Stimulated activated naive B cell treated with anti-CD40 and anti-IgM and Interleukin-4, amounts not matched to agents 10 μg/mL and 1 μg/mL and 100 μg/mL, for 72 hours (primary cell): Measurements from ENCODE around the gene MAN2B2.

Experiments
- ATAC-seq, 2 donors: fragments of 150-1000 bp; cut with Tn5 transposase; replicated peaks; 2 replicates each; pipeline ENCODE4 v1.10.0; 2021; ENCODE audit warnings: moderate library complexity in 1 of 2
- DNase-seq: peaks from one replicate; pipeline ENCODE4 v3.0.0; 2021
- H3K27ac Mint-ChIP-seq: one replicate; pipeline ENCODE4 v1.8.0; 2022; ENCODE audit warnings: mild to moderate bottlenecking, mixed read lengths
- H3K27me3 Mint-ChIP-seq, 2 donors: one replicate each; pipeline ENCODE4 v1.8.0; 2022; ENCODE audit warnings: mixed read lengths in 2 of 2
- H3K36me3 Mint-ChIP-seq, 2 donors: one replicate each; pipeline ENCODE4 v1.8.0; 2022; ENCODE audit warnings: mixed read lengths in 2 of 2, mild to moderate bottlenecking in 1 of 2
- H3K4me1 Mint-ChIP-seq, 2 donors: one replicate each; pipeline ENCODE4 v1.8.0; 2022; ENCODE audit warnings: mixed read lengths in 2 of 2, mild to moderate bottlenecking in 1 of 2
- H3K4me3 Mint-ChIP-seq, 2 donors: one replicate each; pipeline ENCODE4 v1.8.0; 2022; ENCODE audit warnings: mild to moderate bottlenecking in 2 of 2, mixed read lengths in 2 of 2, moderate library complexity in 1 of 2
- H3K9me3 Mint-ChIP-seq, 2 donors: one replicate each; pipeline ENCODE4 v1.8.0; 2022; ENCODE audit warnings: mixed read lengths in 2 of 2, mild to moderate bottlenecking in 1 of 2

The MAN2B2 gene

DNA sequence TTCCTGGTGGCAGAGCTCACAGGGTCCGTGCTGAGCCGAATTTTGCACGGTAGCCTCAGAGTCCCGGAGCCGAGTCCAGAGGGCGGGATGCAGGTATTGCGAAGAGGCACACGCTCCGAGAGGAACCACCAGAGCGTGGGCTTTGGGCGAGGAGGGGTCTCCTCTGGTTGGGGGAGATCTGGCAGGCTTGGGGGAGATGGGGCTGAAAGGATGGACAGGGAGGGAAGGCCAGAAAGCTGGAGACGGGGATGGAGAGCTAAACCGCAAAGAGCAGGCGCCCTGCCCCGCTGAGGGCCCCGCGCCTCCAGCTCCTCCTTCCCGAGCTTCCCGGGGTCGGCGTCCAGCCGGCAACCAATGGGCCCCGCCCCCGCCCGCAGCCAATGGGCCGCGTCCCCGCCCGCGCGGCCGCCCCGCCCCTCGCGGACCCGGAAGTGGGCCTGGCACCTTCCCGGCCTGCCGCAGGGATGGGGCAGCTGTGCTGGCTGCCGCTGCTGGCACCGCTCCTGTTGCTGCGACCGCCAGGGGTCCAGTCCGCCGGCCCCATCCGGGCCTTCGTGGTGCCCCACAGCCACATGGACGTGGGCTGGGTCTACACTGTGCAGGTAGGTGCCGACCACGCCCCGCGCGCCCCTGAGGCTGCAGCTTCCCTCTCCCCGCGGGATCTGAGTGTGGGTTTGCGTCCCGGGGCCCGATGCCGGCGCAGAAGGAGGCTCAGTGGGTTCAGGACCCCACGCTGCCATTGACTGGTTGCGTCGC is at the start of gene MAN2B2:
Gene MAN2B2, plus strand, starts transcription at position 443 of the 756 bp plus-strand sequence. Its CDS starts 22 bp downstream, at position 465.
- peak; percentile 76 for DNase-seq
- H3K36me3 Mint-ChIP-seq, result peaks cover 21 to 29% of the 10 kb centered on the region in 2 donors
- ATAC-seq, result peak; percentile 94 to 96
- peaks cover 6% of the 10 kb centered on the region in 2 donors for H3K9me3 Mint-ChIP-seq
- peak within 1 kb of the TSS; percentile 94 for H3K27ac Mint-ChIP-seq
- H3K27me3 Mint-ChIP-seq, result peaks cover 5 to 13% of the 10 kb centered on the region in 2 donors
- H3K4me3 Mint-ChIP-seq, result peak within 1 kb of the TSS; percentile 91 to 92
- H3K4me1 Mint-ChIP-seq, result peaks cover 9 to 19% of the 10 kb centered on the region in 2 donors

DNA sequence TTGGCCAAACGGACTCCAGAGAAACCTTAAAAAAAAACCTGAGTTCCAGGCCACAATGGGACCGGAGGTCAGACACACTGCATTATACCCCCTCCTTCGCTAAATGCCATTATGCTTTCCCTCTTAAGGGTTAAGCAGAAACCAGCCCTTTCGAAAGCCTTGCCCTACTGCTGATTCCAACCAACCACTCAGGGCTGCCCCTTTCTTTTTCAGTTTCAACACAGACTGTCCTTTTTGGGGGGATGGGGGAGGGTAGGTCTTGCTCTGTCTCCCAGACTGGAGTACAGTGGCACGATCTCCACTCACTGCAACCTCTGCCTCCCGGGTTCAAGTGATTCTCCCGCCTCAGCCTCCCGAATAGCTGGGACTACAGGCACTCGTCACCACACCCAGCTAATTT is 49.5 kb upstream of the MAN2B2 start:
- H3K9me3 Mint-ChIP-seq, result no peaks in the 10 kb centered on the region
- peaks cover 0 to 6% of the 10 kb centered on the region in 2 donors for H3K27me3 Mint-ChIP-seq
- no peak for DNase-seq
- no peaks in the 10 kb centered on the region for H3K36me3 Mint-ChIP-seq
- no peaks in the 10 kb centered on the region for H3K4me1 Mint-ChIP-seq
- H3K4me3 Mint-ChIP-seq, result no peak overlapping the region
- no peak for ATAC-seq
- no peak overlapping the region for H3K27ac Mint-ChIP-seq

DNA sequence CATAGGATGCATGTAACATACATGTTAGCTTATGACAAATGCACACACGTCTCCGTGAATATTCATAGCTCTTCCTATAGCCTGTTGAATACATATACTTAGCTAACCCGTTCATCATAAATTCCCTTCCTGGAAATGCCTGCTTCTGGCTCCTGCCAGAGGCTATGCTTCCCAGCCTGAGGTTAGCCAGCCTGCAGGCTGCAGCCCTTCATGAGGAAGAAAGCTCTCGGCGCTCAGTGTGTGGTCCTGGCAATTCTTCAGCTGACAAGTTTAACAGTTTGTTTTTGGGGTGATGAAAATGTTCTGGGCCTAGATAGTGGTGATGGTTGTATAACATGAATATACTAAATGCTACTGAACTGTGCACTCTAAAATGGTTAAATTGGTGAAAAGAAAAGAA is 48.8 kb upstream of the MAN2B2 start:
- no peak for DNase-seq
- no peak overlapping the region for H3K27ac Mint-ChIP-seq
- no peak overlapping the region for H3K4me3 Mint-ChIP-seq
- no peaks in the 10 kb centered on the region for H3K36me3 Mint-ChIP-seq
- peaks cover 0 to 6% of the 10 kb centered on the region in 2 donors for H3K27me3 Mint-ChIP-seq
- no peaks in the 10 kb centered on the region for H3K9me3 Mint-ChIP-seq
- H3K4me1 Mint-ChIP-seq, result no peaks in the 10 kb centered on the region
- ATAC-seq, result no peak

DNA sequence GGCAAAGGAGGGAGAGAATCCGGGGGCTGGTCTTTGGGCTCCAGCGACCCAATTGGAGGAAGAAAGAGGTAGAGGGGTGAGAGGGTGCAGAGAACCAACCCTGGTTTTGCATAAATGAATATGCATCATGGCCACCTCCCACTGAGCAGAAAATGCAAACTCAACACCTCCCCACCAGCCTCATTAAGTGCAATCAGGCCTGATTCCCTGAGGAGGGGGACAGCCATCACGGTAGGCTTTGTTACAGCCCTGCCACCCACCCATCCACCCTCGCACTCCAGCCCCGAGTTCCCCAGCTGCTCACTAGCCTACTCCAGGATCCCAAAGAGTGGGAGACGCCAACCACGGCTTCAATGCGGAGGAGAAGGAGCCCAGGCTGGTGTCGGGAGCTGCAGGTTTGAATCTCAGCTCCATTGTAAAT is 48.3 kb upstream of the MAN2B2 start:
- no peak for ATAC-seq
- H3K36me3 Mint-ChIP-seq, result no peaks in the 10 kb centered on the region
- H3K27ac Mint-ChIP-seq, result no peak overlapping the region
- H3K4me1 Mint-ChIP-seq, result no peaks in the 10 kb centered on the region
- no peak for DNase-seq
- peaks cover 0 to 6% of the 10 kb centered on the region in 2 donors for H3K27me3 Mint-ChIP-seq
- H3K4me3 Mint-ChIP-seq, result no peak overlapping the region
- H3K9me3 Mint-ChIP-seq, result no peaks in the 10 kb centered on the region

DNA sequence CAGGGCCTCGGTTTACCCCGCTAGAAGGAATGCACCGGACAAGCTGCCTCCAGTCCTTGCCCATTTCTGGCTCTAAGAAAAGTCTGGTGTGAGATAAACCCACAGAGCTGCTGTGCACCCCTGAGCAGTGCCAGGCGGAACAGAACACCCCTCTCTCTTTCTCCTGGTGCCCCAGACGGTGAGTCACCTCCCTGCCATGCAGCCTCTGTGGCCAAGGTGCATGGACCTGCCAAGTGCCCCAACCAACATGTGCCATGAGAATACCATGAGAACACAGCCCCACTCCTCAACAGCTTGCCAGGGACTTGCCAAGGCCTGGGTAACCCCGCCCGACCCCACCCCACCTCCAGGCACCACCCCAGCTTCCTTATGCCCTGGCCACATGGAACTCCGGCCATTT is 47.7 kb upstream of the MAN2B2 start:
- no peak for DNase-seq

DNA sequence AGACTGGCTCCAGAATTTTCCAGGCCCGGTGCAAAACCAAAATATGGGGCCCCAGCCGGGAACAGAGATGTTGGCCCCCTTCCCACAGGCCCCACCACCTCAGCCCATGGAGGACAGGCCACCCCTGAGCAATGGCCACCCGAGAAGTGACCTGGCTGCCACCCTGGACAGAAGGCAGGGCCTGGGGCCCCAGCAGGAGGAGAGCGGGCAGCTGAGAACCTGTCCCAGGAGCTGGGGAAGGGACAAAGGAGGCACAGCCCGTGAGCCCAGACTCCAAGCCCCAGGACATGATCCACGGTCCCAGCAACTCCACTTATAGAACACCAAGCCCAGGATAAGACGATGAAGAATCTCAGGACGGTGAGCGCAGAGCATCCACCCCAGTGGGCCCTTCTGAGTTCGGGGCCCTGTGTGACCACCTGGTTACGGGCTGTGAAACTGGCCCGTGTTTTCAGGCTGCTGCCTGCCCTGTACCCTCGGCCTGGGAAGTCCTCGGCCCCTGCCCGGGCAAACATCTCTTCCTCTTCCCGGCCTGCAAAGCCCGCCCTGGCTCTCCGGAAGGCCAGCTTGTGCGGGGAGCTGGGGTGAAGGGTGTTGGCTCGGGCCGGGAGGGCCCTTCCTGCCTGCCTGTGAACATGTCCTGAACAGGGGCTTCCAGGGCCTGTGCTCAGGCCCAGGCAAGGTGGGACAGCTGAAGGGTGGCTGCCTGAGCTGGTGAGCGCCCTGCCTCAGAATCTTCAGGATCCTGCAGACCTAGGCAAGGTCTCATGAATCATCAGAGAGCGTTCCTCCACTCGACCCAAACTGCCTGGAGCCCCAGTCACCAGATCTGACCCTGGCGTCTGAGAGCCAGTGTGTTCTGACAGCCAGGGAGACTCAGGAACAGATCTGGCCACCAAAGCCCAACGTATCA is 47.0 kb upstream of the MAN2B2 start:
- no peak overlapping the region for H3K27ac Mint-ChIP-seq
- H3K4me3 Mint-ChIP-seq, result no peak overlapping the region
- no peak for DNase-seq
- H3K9me3 Mint-ChIP-seq, result no peaks in the 10 kb centered on the region
- no peak for ATAC-seq
- H3K4me1 Mint-ChIP-seq, result no peaks in the 10 kb centered on the region
- no peaks in the 10 kb centered on the region for H3K36me3 Mint-ChIP-seq
- H3K27me3 Mint-ChIP-seq, result peaks cover 0 to 6% of the 10 kb centered on the region in 2 donors

More for the DNA sequence above, 47.7 kb upstream of the MAN2B2 start:
- no peaks in the 10 kb centered on the region for H3K36me3 Mint-ChIP-seq
- H3K9me3 Mint-ChIP-seq, result no peaks in the 10 kb centered on the region
- H3K4me3 Mint-ChIP-seq, result no peak overlapping the region
- no peak for ATAC-seq
- no peaks in the 10 kb centered on the region for H3K4me1 Mint-ChIP-seq
- peaks cover 0 to 6% of the 10 kb centered on the region in 2 donors for H3K27me3 Mint-ChIP-seq
- no peak overlapping the region for H3K27ac Mint-ChIP-seq

DNA sequence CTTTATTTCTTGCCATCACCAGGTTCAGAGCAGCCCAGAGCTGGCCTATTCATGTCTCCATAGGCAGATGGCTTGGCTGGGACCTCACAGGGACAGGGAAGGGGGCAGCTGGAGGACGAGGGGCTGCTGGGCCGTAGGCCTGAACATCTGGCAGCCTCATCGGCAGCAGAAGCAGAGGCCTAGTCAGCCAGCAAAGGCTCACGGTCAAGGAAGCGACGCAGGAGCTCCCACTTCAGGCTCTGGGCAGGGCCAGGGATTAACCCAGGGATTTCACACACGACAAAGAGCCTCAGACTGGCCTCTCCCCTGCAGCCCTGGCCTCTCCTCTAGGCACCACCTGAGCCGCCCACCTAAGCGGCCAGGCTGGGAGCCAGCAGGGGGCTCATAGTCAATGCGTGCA is 46.0 kb upstream of the MAN2B2 start:
- H3K36me3 Mint-ChIP-seq, result no peaks in the 10 kb centered on the region
- no peaks in the 10 kb centered on the region for H3K4me1 Mint-ChIP-seq
- DNase-seq (no peak), ATAC-seq (no peak)
- no peak overlapping the region for H3K4me3 Mint-ChIP-seq
- no peaks in the 10 kb centered on the region for H3K9me3 Mint-ChIP-seq
- H3K27me3 Mint-ChIP-seq, result peaks cover 0 to 6% of the 10 kb centered on the region in 2 donors
- no peak overlapping the region for H3K27ac Mint-ChIP-seq

DNA sequence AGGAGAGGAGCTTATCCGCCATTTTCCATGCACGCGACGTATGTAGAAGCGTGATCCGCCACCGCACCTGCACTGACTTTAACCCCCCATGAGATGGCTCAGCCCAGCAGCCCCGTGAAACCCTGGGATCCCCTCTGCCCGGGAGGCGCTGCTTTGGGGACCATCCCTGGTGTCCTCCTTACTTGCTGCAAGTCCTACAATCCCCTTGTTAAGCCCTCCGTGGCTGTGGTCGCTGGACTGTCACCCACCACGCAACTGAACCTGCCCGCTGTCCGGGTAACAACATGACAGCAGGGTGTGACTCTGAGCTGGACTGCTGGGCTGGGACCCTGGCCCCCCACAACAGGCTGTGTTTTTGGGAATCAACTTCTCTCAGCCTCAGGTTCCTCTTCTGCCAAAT is 44.7 kb upstream of the MAN2B2 start:
- H3K4me3 Mint-ChIP-seq, result no peak overlapping the region
- H3K27ac Mint-ChIP-seq, result no peak overlapping the region
- H3K4me1 Mint-ChIP-seq, result no peaks in the 10 kb centered on the region
- H3K36me3 Mint-ChIP-seq, result no peaks in the 10 kb centered on the region
- H3K9me3 Mint-ChIP-seq, result no peaks in the 10 kb centered on the region
- H3K27me3 Mint-ChIP-seq, result peaks cover 0 to 6% of the 10 kb centered on the region in 2 donors
- ATAC-seq, result no peak
- no peak for DNase-seq

DNA sequence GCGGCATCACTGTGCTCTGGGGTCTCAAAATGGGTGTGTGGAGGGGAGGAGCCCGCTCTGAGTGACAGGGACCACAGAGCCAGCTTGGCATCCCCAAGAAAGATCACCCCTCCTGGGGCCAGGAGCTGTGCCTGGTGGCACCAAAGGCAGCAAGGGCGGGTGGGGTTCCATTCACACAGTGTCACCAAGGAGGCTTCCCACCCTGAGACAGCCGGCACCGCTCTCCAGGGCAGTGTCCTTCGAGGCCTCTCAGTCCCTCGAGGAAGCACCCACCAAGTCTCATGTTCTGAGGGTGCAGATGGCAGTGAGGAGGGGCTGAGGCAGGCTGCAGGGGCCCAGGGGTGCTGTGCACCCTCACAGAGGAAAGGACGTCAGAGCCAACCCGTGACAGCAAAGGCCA is 44.0 kb upstream of the MAN2B2 start:
- H3K27me3 Mint-ChIP-seq, result peaks cover 0 to 7% of the 10 kb centered on the region in 2 donors
- DNase-seq (no peak), ATAC-seq (no peak)
- H3K9me3 Mint-ChIP-seq, result peaks cover under 1% of the 10 kb centered on the region in 2 donors
- H3K27ac Mint-ChIP-seq, result no peak overlapping the region
- no peaks in the 10 kb centered on the region for H3K4me1 Mint-ChIP-seq
- no peaks in the 10 kb centered on the region for H3K36me3 Mint-ChIP-seq
- H3K4me3 Mint-ChIP-seq, result no peak overlapping the region

DNA sequence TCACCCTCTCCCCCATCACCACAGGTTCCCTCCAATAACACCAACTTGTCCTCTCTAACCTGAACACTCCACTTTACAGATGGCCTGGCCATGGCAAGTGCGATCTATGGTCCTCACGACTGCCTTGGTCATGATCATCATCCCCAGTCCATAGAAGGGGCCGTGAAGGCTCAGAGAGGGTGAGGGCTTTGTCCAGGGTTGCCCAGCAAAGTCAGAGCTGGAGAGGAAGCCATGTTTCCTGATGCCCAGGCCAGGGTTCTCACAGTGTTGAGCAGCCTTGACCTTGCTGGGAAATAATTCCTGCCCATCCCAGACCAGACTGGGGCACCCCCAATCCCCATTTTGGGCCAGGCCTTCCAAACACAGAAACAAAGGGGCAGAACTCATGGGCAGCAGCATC is 42.9 kb upstream of the MAN2B2 start:
- DNase-seq, result no peak
- no peak for ATAC-seq
- Mint-ChIP-seq H3K27ac (no peak overlapping the region), H3K9me3 (peaks cover 3 to 4% of the 10 kb centered on the region in 2 donors), H3K4me1 (no peaks in the 10 kb centered on the region), H3K36me3 (no peaks in the 10 kb centered on the region), H3K27me3 (peaks cover 0 to 4% of the 10 kb centered on the region in 2 donors), H3K4me3 (no peak overlapping the region)

DNA sequence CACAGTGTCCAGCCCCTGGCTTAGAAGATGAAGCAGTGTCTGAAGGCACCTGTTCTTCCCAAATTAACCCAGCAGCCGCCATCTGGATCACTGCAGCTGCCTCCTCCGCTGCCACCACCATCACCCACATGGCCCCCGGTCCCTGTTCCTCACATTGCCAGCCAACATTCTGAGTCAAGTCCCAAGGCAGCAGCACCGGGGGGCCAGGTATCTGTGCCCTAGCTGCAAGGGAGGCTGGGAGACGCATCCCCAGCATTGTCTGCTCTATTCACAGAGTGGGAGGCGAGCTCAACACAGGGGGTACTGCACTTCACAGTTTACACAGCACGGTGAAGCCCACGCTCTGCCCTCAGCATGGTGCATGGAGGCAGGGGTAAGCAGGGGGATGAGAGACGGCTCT is 42.3 kb upstream of the MAN2B2 start:
- Mint-ChIP-seq H3K36me3 (no peaks in the 10 kb centered on the region), H3K27ac (no peak overlapping the region), H3K4me3 (no peak overlapping the region), H3K4me1 (no peaks in the 10 kb centered on the region), H3K27me3 (peaks cover 0 to 4% of the 10 kb centered on the region in 2 donors), H3K9me3 (peaks cover 3 to 4% of the 10 kb centered on the region in 2 donors)
- no peak for ATAC-seq
- DNase-seq, result no peak

DNA sequence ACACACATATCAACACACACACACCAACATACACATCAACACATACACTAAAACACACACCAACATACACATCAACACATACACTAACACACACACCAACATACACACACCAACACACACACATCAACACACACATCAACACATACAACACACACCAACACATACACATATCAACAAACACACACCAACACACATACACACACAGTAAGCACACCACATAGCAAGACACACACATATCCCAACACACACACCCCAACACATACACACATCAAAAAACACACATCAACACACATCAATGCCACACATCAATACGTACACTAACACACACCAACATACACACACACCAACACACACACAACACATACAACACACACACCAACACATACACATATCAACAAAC is 40.9 kb upstream of the MAN2B2 start:
- Mint-ChIP-seq H3K4me1 (no peaks in the 10 kb centered on the region), H3K36me3 (no peaks in the 10 kb centered on the region), H3K4me3 (no peak overlapping the region), H3K27ac (no peak overlapping the region), H3K9me3 (peaks cover 3 to 4% of the 10 kb centered on the region in 2 donors), H3K27me3 (peaks cover 0 to 4% of the 10 kb centered on the region in 2 donors)
- DNase-seq (no peak), ATAC-seq (no peak)

DNA sequence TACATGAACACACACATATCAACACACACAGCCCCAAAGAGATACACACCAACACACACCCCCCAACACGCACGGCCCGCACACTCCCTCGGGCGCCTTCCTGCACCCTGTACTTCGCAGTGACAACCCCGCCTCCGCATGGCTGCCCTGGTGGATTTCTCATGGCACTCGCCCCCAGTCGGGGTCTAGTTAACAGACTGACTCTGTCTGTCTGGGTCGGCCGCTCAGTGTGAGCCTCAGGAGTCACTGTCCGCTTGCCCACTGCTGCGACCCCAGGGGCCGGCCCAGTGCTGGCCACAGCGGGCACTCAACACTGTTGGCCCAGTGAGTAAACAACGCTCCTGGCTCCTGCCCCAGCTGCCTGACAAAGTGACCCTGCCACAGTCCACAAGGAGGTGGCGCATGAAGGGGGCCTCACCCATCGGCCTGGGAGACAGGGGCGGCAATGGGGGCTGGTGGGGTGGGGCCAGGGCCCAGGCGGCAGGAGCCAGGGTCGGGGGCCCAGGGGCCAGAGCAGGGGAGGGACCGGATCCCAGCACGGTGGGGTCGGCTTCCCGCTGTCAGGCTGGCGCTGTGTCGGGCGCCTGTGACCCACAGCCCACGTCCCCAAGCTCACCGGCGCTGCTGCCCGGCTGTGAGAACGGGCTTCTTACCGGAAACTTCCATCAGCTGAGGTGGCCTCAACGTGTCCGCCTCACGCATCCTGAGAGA is 40.2 kb upstream of the MAN2B2 start:
- no peak overlapping the region for H3K4me3 Mint-ChIP-seq
- no peak overlapping the region for H3K27ac Mint-ChIP-seq
- peaks cover 4 to 5% of the 10 kb centered on the region in 2 donors for H3K27me3 Mint-ChIP-seq
- ATAC-seq (no peak), DNase-seq (no peak)
- no peaks in the 10 kb centered on the region for H3K4me1 Mint-ChIP-seq
- H3K9me3 Mint-ChIP-seq, result peaks cover 3 to 4% of the 10 kb centered on the region in 2 donors
- no peaks in the 10 kb centered on the region for H3K36me3 Mint-ChIP-seq

DNA sequence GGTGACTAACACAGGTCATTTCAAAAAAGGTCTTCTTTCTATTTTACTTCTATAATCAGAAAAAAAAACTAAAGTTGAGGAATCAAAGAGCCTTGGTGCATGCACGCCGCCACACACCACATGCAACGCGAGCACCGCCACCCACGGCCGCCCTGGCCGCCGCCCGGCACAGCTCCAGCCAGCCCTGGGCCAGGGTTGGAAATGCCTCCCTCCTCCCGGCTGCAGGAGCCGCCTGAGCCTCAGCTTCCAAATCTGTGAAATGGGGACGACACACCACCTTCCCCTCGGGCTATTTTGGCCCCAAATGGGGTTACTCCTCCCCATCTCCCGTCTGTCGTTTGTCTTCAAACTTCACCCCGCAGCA is 39.7 kb upstream of the MAN2B2 start:
- H3K27ac Mint-ChIP-seq, result no peak overlapping the region
- no peaks in the 10 kb centered on the region for H3K36me3 Mint-ChIP-seq
- H3K4me3 Mint-ChIP-seq, result no peak overlapping the region
- no peaks in the 10 kb centered on the region for H3K4me1 Mint-ChIP-seq
- H3K9me3 Mint-ChIP-seq, result peaks cover 6% of the 10 kb centered on the region in 2 donors
- no peak for ATAC-seq
- peaks cover 4 to 10% of the 10 kb centered on the region in 2 donors for H3K27me3 Mint-ChIP-seq
- no peak for DNase-seq
